ENCODE measurements around the gene FEM1A.

Gene FEM1A

GRCh38 chr19:4847190-4847973 lies 55.8 kb downstream of the FEM1A start:
- no peak for DNase-seq (ENCODE audit: low spot score)

- no peak for DNase-seq (ENCODE audit: low spot score)
Measured at GRCh38 chr19:4849019-4849418, 57.5 kb downstream of the FEM1A start.

Measured in CD4-positive, alpha-beta T cell treated with Interleukin-2 at 100 ng/mL for 4 hours (primary cell).